HG02571 (cell line): ENCODE data around the gene CUEDC1.
"Not testable (repeated sequence)": the region's sequence is repeated elsewhere in the genome, so short reads cannot be mapped to it uniquely, and the experiment has no call there.

ENCODE experiments used
- ATAC-seq: cut with Tn5 transposase; IDR thresholded peaks from one replicate; pipeline ENCODE4 v1.9.1; 2021; ENCODE audit warnings: mild to moderate bottlenecking, moderate library complexity; ENCODE audit not compliant: unreplicated experiment

Gene CUEDC1

DNA sequence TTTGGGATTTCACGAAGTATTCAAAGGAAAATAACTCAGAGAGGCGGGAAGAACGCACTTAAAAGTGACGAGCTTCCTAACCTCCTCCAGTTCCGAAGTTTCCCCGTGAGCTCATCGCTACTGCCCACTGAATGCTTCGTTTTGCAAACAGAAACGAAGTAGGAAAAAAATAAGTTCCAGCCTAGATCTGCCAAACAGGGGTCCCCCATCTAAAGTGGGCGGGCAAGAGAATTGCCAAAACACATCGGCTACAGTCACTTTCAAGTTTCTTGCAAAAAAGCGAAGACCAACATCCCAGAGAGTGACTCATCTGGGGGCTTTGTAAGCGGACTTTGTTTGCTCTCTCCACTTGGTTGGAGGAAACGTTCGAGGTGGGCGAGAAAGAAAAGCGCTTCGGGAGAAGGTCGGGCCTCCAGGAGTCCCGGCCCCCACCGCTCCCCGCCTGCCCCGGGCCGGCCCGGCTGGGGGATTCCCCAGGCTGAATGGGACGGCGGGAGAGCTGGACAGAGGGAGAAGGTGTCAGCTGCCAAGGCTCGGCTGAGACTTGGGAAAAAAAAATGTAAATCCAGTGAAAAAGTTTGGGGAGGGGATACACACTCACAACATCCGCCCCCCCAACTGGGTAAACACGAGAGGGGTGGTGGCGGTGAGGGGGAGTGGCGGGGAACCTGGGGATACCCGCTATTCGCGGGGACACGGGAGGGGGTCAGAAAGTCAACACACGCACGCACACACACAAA, 31.8 kb upstream of the CUEDC1 start:
- ATAC-seq: peak; percentile 17

DNA sequence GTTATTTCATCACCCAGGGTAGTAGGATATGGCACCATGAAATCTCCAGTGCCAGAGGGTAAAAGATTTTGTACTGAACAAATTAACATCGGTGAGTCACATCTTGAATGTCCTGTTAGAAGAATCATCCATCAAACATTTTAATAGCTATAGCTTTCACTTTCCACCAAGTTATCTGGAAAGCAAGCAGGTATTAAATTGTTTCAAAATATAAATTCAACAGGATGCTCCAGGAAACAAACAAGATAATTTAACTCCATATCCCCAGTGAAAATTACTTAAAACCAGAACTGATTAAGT, 30.4 kb upstream of the CUEDC1 start:
- ATAC-seq: no peak

- no peak for ATAC-seq
These were observed 29.9 kb upstream of the CUEDC1 start for GRCh38 chr17:57984936-57985674.

DNA sequence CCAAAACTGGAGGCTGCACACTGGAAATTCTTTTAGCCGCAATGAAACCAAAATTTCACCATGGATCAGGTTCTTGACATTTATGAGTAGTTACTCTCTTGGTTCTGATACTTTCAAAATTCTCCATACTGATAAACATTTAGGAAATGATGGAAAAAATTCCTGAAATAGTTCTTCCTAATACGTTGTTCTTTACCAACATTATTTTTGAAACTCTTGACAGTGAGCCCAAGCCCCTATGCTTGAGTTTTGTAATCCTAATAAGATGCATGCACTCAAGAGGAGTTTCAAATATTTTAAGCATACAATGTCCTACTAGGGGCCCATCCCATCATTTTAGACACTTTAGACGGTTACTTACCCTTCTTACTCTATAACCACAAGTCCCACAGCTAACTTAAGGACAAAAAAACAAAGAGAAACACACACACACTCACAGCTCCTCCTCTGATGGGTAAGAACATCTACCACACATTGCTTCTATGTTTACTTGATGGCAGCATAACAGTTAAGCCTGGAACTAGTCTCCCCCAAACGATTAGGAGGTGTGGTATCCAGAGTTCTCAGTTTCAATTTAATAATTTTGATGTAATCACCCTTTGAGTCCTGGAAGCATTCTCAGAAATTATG, 29.2 kb upstream of the CUEDC1 start:
- ATAC-seq: no peak

DNA sequence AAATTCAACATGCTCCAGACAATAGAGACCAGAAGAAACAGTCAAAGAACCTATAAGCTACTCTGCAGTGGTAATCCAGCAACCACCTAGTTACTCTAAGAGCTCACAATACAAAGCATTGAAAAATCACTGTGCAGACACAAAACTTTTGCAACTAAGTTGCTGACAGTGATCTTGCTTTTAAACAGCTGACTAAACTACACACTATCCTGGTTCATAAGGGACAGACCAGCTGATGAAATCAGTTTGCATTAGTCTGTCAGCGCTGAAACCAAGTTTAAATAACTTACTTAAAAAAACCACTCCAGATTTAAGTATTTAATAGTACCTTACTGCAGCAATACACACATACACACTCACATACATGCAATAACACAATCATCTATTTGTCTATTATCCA, 28.2 kb upstream of the CUEDC1 start:
- ATAC-seq: no peak

DNA sequence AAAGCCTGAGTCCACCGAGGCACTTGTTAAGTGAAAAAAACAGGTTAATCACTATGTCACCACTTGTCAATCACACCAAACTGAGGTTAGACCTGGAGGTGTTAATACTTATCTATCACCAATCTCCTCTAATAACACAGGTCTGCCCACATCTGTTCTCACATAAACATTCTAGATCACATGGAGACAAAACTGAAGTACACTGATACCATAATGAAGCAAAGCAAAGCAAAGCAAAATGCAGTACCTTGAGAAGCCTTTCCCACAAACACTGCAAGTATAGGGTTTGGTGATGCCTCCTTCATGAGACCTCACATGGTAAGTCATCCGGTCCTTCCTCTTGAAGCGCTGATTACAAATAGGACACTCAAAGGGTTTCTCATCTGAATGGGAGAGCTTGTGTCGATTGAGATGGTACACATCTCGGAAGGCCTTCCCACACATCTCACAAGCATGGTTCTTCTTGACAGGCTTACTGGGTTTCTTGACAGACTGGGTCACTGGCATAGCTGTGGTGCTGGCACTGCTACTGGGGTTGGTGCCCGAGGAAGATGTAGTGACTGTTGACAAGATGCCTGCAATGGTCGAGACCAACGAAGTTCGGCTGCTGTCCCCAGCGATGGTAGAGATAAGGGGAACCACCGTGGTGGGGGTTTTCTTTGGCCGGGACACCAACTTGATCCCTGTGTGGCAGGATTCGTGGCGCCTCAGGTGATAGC, 27.4 kb upstream of the CUEDC1 start:
- ATAC-seq: no peak

DNA sequence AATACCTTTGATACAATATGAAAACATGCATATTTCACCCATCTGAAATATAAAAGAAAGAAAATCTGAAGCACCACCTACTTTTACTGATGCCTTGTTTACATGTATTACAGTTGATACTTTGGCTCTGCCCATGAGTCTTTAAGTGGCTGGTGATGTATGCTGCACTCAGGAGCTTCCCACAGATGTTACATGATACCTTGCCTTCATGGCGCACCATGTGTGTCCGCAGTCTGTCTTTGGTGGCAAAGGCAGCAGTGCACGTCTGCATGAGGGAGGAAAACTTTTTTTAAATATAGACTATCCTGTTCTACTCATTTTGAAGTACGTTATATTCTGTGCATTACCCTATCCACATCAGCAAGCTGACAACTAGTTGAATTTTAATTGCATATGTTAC, 25.3 kb upstream of the CUEDC1 start:
- no peak for ATAC-seq

- ATAC-seq: no peak
These were observed 23.9 kb upstream of the CUEDC1 start for GRCh38 chr17:57979076-57979475.

GRCh38 chr17:57976594-57976993, 21.4 kb upstream of the CUEDC1 start:
- no peak for ATAC-seq

- no peak for ATAC-seq
These were observed 19.8 kb upstream of the CUEDC1 start for GRCh38 chr17:57975044-57975443.

GRCh38 chr17:57974053-57974824, 19.0 kb upstream of the CUEDC1 start:
- ATAC-seq: not testable (repeated sequence)

DNA sequence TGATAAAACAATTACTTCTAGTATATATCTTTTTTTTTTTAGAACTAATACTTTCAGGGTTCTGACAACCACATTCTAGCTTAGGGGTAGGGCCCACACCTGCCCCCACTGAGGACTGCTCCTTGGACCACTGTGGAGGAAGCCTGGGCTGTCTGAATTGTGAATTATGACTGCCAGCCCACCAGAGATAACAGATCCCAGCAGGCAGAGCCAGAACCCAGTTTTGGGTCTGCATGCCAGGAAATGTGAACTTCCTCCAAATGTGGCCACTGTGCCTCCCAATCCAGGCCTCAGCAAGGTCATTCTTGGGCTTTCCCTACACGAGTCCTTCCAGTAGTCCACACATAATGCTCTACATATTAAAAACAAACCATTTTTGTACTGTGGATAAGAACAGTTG, 16.9 kb upstream of the CUEDC1 start:
- ATAC-seq: no peak

GRCh38 chr17:57971572-57971971, 16.4 kb upstream of the CUEDC1 start:
- ATAC-seq: no peak

GRCh38 chr17:57970710-57971109, 15.5 kb upstream of the CUEDC1 start:
- ATAC-seq: no peak

- no peak for ATAC-seq
These were observed 13.2 kb upstream of the CUEDC1 start for GRCh38 chr17:57968456-57968855.

- no peak for ATAC-seq
These were observed 11.7 kb upstream of the CUEDC1 start for GRCh38 chr17:57966875-57967274.

DNA sequence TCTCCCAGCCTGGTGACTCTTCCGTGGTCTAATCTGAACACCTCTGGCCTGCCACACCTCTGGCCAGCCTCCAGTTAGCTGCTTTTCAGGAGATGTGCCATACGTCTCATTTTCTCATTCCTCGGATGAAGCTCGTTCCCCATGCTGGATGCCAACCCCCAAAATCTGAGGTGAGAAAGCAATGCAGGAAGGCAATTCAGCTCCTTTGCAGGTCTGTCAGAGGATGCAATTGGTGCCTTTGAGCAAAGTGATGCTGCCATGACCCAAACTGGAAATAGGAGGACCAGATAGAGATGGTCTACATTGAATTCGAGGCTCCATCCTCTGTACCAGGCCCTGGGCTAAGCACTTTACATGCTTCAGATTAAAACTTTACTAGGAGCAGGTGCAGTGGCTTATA, 11.0 kb upstream of the CUEDC1 start:
- no peak for ATAC-seq

DNA sequence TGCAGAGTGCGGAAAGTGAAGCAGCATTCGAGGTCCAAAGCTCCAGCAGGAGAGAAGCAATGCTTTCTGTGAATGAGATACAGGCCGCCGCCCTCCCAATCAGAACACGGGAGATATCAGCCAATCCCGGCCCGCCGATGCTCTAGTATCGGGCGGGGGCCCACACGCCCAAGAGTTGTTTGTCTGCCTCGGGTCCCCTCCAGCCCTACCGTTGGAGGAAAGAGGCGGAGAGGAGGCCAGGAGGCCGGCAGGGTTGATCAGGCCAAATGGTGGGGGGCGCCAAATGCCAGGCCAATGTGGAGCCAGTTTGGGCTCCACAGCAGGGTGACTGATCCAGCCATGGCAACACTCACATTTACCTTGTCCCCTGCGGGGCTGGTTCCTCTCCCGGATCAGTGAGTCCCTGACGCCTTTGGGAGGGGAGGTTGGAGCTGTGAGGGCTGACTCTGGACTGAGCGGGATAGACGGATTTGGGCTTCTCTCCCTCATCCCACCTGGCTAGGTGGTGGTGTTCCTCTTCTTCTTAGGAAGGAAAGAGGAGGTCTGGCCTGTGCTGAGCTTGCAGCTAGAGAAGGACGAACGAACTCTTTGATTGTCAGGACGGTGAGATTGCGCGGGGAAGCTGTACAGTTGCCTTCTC, 10.4 kb upstream of the CUEDC1 start:
- no peak for ATAC-seq

GRCh38 chr17:57963149-57963511, 7.9 kb upstream of the CUEDC1 start:
- ATAC-seq: no peak
